Loucy (cell line): ENCODE measurements around the gene MAGIX.
A peak's percentile ranks its signal among the peaks of the same experiment; 100 is the strongest.

ENCODE experiments used
- H2AFZ ChIP-seq: fragments of 200-600 bp; sonication (generic); 2 replicates; pipeline ENCODE4 v1.6.0; 2016; ENCODE audit warnings: antibody characterized with exemption, mild to moderate bottlenecking, low read length, moderate library complexity
- H3F3A ChIP-seq: fragments of 200-600 bp; 2 replicates; pipeline ENCODE4 v1.6.0; 2016; ENCODE audit warnings: antibody characterized with exemption, low read depth, mild to moderate bottlenecking
- H3K27me3 ChIP-seq: fragments of 200-600 bp; sonication (generic); 2 replicates; pipeline ENCODE4 v1.6.1; 2014; ENCODE audit warnings: low read length, mild to moderate bottlenecking; ENCODE audit not compliant: insufficient read depth, poor library complexity, severe bottlenecking
- H3K36me3 ChIP-seq: fragments of 200-600 bp; sonication (generic); 2 replicates; pipeline ENCODE4 v1.6.1; 2016; ENCODE audit warnings: low read length; ENCODE audit not compliant: insufficient read depth
- H3K4me1 ChIP-seq: fragments of 200-600 bp; sonication (generic); 2 replicates; pipeline ENCODE4 v1.5.1; 2014; ENCODE audit warnings: low read length, mild to moderate bottlenecking; ENCODE audit not compliant: insufficient read depth, poor library complexity, severe bottlenecking
- H3K4me2 ChIP-seq: fragments of 200-600 bp; sonication (generic); 2 replicates; pipeline ENCODE4 v1.6.0; 2014; ENCODE audit warnings: antibody characterized with exemption, low read length, low read depth, mild to moderate bottlenecking; ENCODE audit not compliant: poor library complexity, severe bottlenecking
- H3K4me3 ChIP-seq: fragments of 200-600 bp; sonication (generic); 2 replicates; pipeline ENCODE4 v1.5.1; 2014; ENCODE audit warnings: low read length, mild to moderate bottlenecking, mixed read lengths; ENCODE audit not compliant: poor library complexity, severe bottlenecking
- H3K79me2 ChIP-seq: fragments of 200-600 bp; sonication (generic); 2 replicates; pipeline ENCODE4 v1.6.1; 2014; ENCODE audit warnings: low read length; ENCODE audit not compliant: insufficient read depth
- H3K9ac ChIP-seq: fragments of 200-600 bp; sonication (generic); 2 replicates; pipeline ENCODE4 v1.6.0; 2014; ENCODE audit warnings: mild to moderate bottlenecking, low read depth, low read length, moderate library complexity; ENCODE audit not compliant: poor library complexity, severe bottlenecking
- H3K9me2 ChIP-seq: fragments of 200-600 bp; sonication (generic); replicated peaks from 2 replicates; pipeline ENCODE4 v1.6.1; 2016; ENCODE audit warnings: low read depth, low read length, mixed read lengths
- H3K9me3 ChIP-seq: fragments of 200-600 bp; sonication (generic); 2 replicates; pipeline ENCODE4 v1.6.1; 2014; ENCODE audit warnings: mild to moderate bottlenecking, antibody characterized with exemption, low read length, low read depth; ENCODE audit not compliant: insufficient read depth
- H4K20me1 ChIP-seq: fragments of 200-600 bp; sonication (generic); 2 replicates; pipeline ENCODE4 v1.6.0; 2014; ENCODE audit warnings: antibody characterized with exemption, low read length, mild to moderate bottlenecking; ENCODE audit not compliant: insufficient read depth, poor library complexity, severe bottlenecking
- CTCF ChIP-seq: fragments of 200-600 bp; sonication (generic); conservative IDR thresholded peaks from 2 replicates; pipeline ENCODE4 v1.5.1; 2014; ENCODE audit warnings: mild to moderate bottlenecking, antibody characterized with exemption, low read length
- EZH2phosphoT487 ChIP-seq: fragments of 200-600 bp; IDR thresholded peaks from 2 replicates; pipeline ENCODE4 v1.6.1; 2018; ENCODE audit warnings: antibody characterized with exemption, mild to moderate bottlenecking, moderate library complexity, borderline replicate concordance

The MAGIX gene

GRCh38 chrX:49188468-49189076 lies 26.0 kb downstream of the MAGIX start:
- TF ChIP-seq EZH2phosphoT487 (no peak), CTCF (no peak)
- no peak overlapping the region for H3K9ac ChIP-seq
- H3K9me2 ChIP-seq, result no peaks in the 10 kb centered on the region
- no peak overlapping the region for H3K4me3 ChIP-seq
- H3K36me3 ChIP-seq, result no peaks in the 10 kb centered on the region
- peak overlapping the region; percentile 27 for H3K4me2 ChIP-seq
- peaks cover 3% of the 10 kb centered on the region for H4K20me1 ChIP-seq
- H3K4me1 ChIP-seq, result peaks cover 11% of the 10 kb centered on the region
- H3F3A ChIP-seq, result no peaks in the 10 kb centered on the region
- no peaks in the 10 kb centered on the region for H3K27me3 ChIP-seq
- H3K79me2 ChIP-seq, result peaks cover 23% of the 10 kb centered on the region
- no peaks in the 10 kb centered on the region for H3K9me3 ChIP-seq
- H2AFZ ChIP-seq, result no peak overlapping the region

DNA sequence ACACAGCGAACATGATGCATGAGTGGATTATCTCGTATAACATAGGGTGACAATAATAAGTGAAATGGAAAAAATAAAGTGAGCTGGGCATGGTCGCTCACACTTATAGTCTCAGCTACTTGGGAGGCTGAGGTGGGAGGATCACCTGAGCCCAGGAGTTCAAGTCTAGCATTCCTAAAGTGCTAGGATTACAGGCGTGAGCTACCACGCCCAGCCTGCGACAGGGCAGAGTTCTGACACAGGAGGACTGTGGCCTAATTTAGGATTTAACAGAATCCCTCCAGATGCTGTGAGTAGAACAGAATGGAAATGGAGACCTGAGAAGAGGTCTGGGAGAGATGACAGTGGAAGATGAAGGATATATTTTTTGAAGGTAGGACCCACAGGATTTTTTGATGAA lies 27.0 kb downstream of the MAGIX start:
- Histone ChIP-seq H3K4me3 (peak overlapping the region; percentile 78), H3K4me1 (peaks cover 11% of the 10 kb centered on the region), H2AFZ (no peak overlapping the region), H4K20me1 (peaks cover 3% of the 10 kb centered on the region), H3K36me3 (no peaks in the 10 kb centered on the region), H3K9ac (peak overlapping the region; percentile 77), H3K9me3 (no peaks in the 10 kb centered on the region), H3F3A (no peaks in the 10 kb centered on the region), H3K4me2 (peak overlapping the region; percentile 74), H3K9me2 (no peaks in the 10 kb centered on the region), H3K79me2 (peaks cover 21% of the 10 kb centered on the region), H3K27me3 (no peaks in the 10 kb centered on the region)
- TF ChIP-seq EZH2phosphoT487 (no peak), CTCF (no peak)

DNA sequence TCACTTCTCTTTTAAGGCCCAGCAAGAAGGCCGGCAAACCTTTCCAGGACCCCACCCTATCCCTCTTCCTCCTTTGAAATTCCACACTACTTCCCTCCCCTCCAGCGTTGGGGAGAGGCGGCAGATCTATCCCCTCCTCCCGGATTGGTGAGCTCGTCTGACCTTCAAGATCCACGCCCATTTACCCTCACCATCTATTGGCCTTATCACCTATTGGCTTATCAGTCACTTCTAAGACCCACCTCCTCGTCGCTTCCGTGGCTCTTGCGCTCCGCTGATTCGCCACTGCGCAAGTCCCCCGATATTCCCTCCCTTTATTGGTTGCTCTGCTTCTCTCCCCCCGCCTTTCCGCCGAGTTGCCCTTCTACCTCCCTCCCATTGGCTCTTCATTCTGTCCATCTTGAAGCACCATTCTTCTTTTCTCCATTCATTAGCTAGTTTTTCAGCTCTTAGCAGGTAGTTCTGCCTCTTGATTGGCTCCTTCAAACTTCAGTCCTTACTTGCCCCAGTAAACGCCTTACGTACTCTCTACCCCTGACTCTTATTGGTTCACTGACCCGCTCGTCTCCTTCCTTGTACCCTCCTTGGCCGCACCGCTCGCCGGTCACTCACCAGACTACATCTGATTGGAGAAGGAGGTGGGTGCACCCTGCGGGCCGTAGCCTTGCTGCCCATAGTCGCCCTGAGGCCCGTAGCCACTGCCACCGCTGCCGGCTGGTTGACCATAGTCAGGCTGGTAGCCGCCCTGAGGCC lies 28.4 kb downstream of the MAGIX start:
- Histone ChIP-seq H3F3A (no peaks in the 10 kb centered on the region), H2AFZ (peak overlapping the region; percentile 55; the same call in 1 of the 2 replicates), H3K36me3 (no peaks in the 10 kb centered on the region), H4K20me1 (no peaks in the 10 kb centered on the region), H3K79me2 (peaks cover 7% of the 10 kb centered on the region), H3K9me2 (no peaks in the 10 kb centered on the region), H3K27me3 (no peaks in the 10 kb centered on the region), H3K9ac (peak overlapping the region; percentile 83), H3K4me1 (peaks cover 11% of the 10 kb centered on the region), H3K4me2 (peak overlapping the region; percentile 74), H3K4me3 (peak overlapping the region; percentile 83), H3K9me3 (no peaks in the 10 kb centered on the region)
- TF ChIP-seq CTCF, result no peak
- no peak for TF ChIP-seq EZH2phosphoT487
